ENCODE data around the gene SCARF2.

DNA sequence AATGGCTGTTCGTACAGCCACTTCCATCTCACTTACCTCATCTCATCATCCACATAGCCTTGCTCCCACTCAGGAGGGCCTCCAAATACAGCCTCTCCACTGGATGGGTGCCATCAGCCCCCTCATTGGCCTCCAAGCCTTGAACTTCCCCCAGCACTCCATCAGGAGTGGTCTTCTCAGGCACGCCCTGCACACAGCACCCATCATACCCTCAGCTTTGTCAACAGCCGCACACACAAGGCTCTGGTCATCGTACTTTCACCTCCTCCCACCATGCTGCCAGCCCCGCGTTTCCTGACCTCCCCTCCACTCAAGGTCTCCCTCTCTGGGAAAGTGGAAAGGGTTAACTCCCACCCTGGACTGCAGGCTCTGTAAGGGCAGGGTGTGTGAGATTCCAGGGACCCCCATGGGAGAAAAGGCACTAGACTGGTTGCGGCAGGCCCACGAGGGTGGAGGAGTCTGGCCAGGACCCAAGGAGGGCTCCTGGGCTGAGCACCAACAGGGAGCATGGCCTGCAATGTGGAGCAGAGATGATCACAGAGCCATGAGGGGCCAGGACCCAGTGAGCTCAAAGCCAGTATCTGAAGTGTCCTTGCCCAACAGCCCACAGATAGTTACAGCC is 21.0 kb upstream of the SCARF2 start:
- TF ChIP-seq CTCF (conservative IDR thresholded peaks at IDR 0.05) (no peak), ZFX (IDR thresholded peaks at IDR 0.05) (no peak)

Data from C4-2B (cell line).